Muscle of back (tissue), 11 donors: ENCODE data around the gene LINC01488. TPM values are rescaled to one million over a fixed set of nuclear protein-coding genes. Genes with fewer than 3 reads are reported as not detected.

Source experiments
- DNase-seq, 3 donors: peaks; one replicate each; pipeline versions ENCODE4 v3.0.0 to v3.0.0-alpha.2; 2013
- polyA plus RNA-seq, 10 donors: library from polyadenylated mRNA; unstranded; fragments of 120-200 nt; gene quantifications; one replicate each; pipeline ENCODE4 v1.2.1, GENCODE V29; 2013; ENCODE audit not compliant: insufficient read length in 10 of 10

Gene LINC01488
- polyA plus RNA-seq, 10 donors = 0.05 to 0.26 (median 0.08) TPM; not detected in 3

GRCh38 chr11:69476509-69476961 lies 4.9 kb upstream of the LINC01488 start:
- no peak for DNase-seq

GRCh38 chr11:69477086-69477485 lies 4.4 kb upstream of the LINC01488 start:
- DNase-seq = no peak

- no peak for DNase-seq
These were observed 1.7 kb upstream of the LINC01488 start for GRCh38 chr11:69479591-69480271.

- peak; percentile 24 to 78 (median 58) for DNase-seq
These were observed 693 bp upstream of the LINC01488 start for GRCh38 chr11:69480547-69481392.

GRCh38 chr11:69482322-69482721 lies 859 bp downstream of the LINC01488 start:
- no peak for DNase-seq

- DNase-seq = no peak
These were observed 1.7 kb downstream of the LINC01488 start for GRCh38 chr11:69483170-69483569.

- peak in 2 of 3 donors; percentile 13 to 65 for DNase-seq
These were observed 2.4 kb downstream of the LINC01488 start for GRCh38 chr11:69483691-69484426.

GRCh38 chr11:69484427-69485259 lies 3.2 kb downstream of the LINC01488 start:
- peak in 1 of 3 donors; percentile 48 for DNase-seq

GRCh38 chr11:69485337-69486041 lies 4.0 kb downstream of the LINC01488 start:
- DNase-seq = no peak

- DNase-seq = no peak
These were observed 4.8 kb downstream of the LINC01488 start for GRCh38 chr11:69486056-69486772.

- peak in 2 of 3 donors; percentile 44 to 76 for DNase-seq
These were observed 5.4 kb downstream of the LINC01488 start for GRCh38 chr11:69486773-69487291.

GRCh38 chr11:69487391-69487790 lies 5.9 kb downstream of the LINC01488 start:
- no peak for DNase-seq

- no peak for DNase-seq
These were observed 6.5 kb downstream of the LINC01488 start for GRCh38 chr11:69487849-69488542.

GRCh38 chr11:69488543-69488940 lies 7.1 kb downstream of the LINC01488 start:
- DNase-seq = no peak

GRCh38 chr11:69489031-69489745 lies 7.7 kb downstream of the LINC01488 start:
- peak in 2 of 3 donors; percentile 47 to 71 for DNase-seq

GRCh38 chr11:69489746-69490365 lies 8.4 kb downstream of the LINC01488 start:
- DNase-seq = no peak

GRCh38 chr11:69490516-69490915 lies 9.1 kb downstream of the LINC01488 start:
- DNase-seq = no peak
